Fibroblast of lung (primary cell): ENCODE data around the gene PGA5. TPM values are rescaled to one million over a fixed set of nuclear protein-coding genes. Genes with fewer than 3 reads are reported as not detected.
A peak's percentile ranks its signal among the peaks of the same experiment; 100 is the strongest.

Source experiments
- DNase-seq, 2 donors: peaks; one replicate each; pipeline versions ENCODE4 v3.0.0 to v3.0.0-alpha.2; 2010; ENCODE audit warnings: low read depth in 2 of 2
- H2AFZ ChIP-seq: 2 replicates; pipeline ENCODE4 v1.5.1; 2012; ENCODE audit warnings: low read length, control low read depth, inconsistent platforms
- H3K27ac ChIP-seq: 2 replicates; pipeline ENCODE4 v1.5.1; 2011; ENCODE audit warnings: low read length, control low read depth; ENCODE audit not compliant: insufficient read depth
- H3K27me3 ChIP-seq: 2 replicates; pipeline ENCODE4 v1.5.1; 2011; ENCODE audit warnings: mild to moderate bottlenecking, low read length; ENCODE audit not compliant: control insufficient read depth, insufficient read depth
- H3K36me3 ChIP-seq: 2 replicates; pipeline ENCODE4 v1.5.1; 2011; ENCODE audit warnings: low read length; ENCODE audit not compliant: control insufficient read depth, insufficient read depth
- H3K4me1 ChIP-seq: 2 replicates; pipeline ENCODE4 v1.5.1; 2011; ENCODE audit warnings: low read length; ENCODE audit not compliant: control insufficient read depth, insufficient read depth; ENCODE audit errors: extremely low read depth
- H3K4me2 ChIP-seq: 2 replicates; pipeline ENCODE4 v1.5.1; 2011; ENCODE audit warnings: low read length, control low read depth; ENCODE audit not compliant: insufficient read depth; ENCODE audit errors: extremely low read depth
- H3K4me3 ChIP-seq, 4 experiments: fragments of 200-600 bp in 1 of 4; sonication (generic) in 1 of 4; replicated peaks in 1 of 4; 2 replicates each; pipeline ENCODE4 v1.5.1; 2011 to 2016; ENCODE audit warnings: low read length in 4 of 4, low read depth in 3 of 4, mild to moderate bottlenecking in 3 of 4, control low read depth in 2 of 4, inconsistent platforms in 1 of 4, mixed read lengths in 1 of 4; ENCODE audit not compliant: insufficient read depth in 1 of 4; ENCODE audit errors: control extremely low read depth in 1 of 4
- H3K79me2 ChIP-seq: 2 replicates; pipeline ENCODE4 v1.5.1; 2012; ENCODE audit warnings: mild to moderate bottlenecking, low read length, inconsistent platforms; ENCODE audit not compliant: control insufficient read depth, insufficient read depth
- H3K9ac ChIP-seq: 2 replicates; pipeline ENCODE4 v1.5.1; 2011; ENCODE audit warnings: mild to moderate bottlenecking, low read length, control low read depth; ENCODE audit not compliant: insufficient read depth
- H3K9me3 ChIP-seq: 2 replicates; pipeline ENCODE4 v1.5.1; 2012; ENCODE audit warnings: low read depth, low read length; ENCODE audit not compliant: control insufficient read depth, insufficient read depth
- H4K20me1 ChIP-seq: 2 replicates; pipeline ENCODE4 v1.5.1; 2011; ENCODE audit warnings: low read length; ENCODE audit not compliant: control insufficient read depth, insufficient read depth; ENCODE audit errors: extremely low read depth
- EZH2 ChIP-seq: IDR thresholded peaks from 2 replicates; pipeline ENCODE4 v1.5.1; 2012; ENCODE audit warnings: low read length, control low read depth, mild to moderate bottlenecking; ENCODE audit errors: missing control alignments
- polyA plus RNA-seq, 2 donors: library from polyadenylated mRNA; depleted of rRNA in 1 of 2; stranded (reverse) in 1 of 2; unstranded in 1 of 2; fragments of >200 nt; gene quantifications; 2 replicates each; pipeline ENCODE4 v1.2.1, GENCODE V29; 2011 to 2012; ENCODE audit warnings: missing spikeins in 1 of 2
- total RNA-seq: library from RNA; depleted of rRNA; stranded (reverse); fragments of >200 nt; gene quantifications from 2 replicates; pipeline ENCODE4 v1.2.1, GENCODE V29; 2014
- TF ChIP-seq, protein P1 (sequence below), 2 donors: IDR thresholded peaks in 1 of 2; conservative IDR thresholded peaks in 1 of 2; 1 replicate in 1 of 2; 2 replicates in 1 of 2; pipeline ENCODE4 v1.5.1; 2011 to 2012; ENCODE audit warnings: low read length in 2 of 2, control low read depth in 1 of 2, inconsistent platforms in 1 of 2, low read depth in 1 of 2, mild to moderate bottlenecking in 1 of 2

PGA5 gene
- total and polyA plus RNA-seq, 2 donors (not counting 1 experiment from before 2014, with no cell fraction given) = 1.3 to 3.3 TPM

DNA sequence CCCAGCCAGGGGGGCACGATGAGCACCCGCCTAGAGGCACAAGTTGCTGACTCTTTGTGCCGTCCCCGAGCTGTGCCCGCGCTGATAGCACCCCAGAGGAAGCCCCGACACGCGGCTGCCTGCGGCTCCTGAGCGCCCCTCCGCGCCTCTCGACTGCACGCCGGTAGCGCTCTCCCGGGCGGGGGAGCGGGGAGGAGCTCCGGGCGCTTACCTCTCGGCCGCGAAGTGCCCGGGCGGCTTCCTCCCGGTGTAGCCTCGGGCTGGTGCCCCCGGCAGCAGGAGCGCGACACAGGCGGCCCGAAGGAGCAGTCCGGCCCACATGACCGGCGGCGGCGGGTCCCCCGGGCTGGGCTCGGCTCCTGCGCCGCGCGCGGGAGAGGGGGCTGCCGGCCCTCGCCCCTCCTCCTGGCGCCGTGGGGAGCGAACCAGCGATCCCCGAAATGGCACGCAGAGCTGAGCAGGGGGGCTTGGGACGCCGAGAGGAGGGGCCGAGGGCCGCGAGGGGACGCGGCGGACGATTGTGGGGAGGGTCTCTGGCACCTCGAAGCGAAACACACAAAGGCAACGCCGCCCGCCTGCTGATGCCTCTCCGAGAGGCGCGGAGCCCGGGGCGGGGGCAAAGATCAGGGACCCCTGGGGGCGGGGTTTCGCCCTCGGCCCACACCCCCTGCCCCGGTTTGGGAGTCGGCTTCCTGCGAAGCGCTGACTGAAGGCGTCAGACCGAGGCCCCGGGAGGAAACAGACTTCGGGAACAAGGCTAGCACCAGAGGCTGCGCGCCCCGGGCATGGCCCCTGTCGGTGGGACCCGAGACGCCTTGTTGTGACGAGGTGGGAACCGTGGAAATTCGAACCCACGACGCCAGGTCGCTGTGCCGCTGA is 54.0 kb downstream of the PGA5 start, which contains the start of gene VWCE:
Gene VWCE, minus strand, starts transcription at position 600 of the 879 bp plus-strand sequence. Its CDS starts 279 bp downstream, at position 321.
- no peak for TF ChIP-seq EZH2
- TF ChIP-seq, protein P1, sequence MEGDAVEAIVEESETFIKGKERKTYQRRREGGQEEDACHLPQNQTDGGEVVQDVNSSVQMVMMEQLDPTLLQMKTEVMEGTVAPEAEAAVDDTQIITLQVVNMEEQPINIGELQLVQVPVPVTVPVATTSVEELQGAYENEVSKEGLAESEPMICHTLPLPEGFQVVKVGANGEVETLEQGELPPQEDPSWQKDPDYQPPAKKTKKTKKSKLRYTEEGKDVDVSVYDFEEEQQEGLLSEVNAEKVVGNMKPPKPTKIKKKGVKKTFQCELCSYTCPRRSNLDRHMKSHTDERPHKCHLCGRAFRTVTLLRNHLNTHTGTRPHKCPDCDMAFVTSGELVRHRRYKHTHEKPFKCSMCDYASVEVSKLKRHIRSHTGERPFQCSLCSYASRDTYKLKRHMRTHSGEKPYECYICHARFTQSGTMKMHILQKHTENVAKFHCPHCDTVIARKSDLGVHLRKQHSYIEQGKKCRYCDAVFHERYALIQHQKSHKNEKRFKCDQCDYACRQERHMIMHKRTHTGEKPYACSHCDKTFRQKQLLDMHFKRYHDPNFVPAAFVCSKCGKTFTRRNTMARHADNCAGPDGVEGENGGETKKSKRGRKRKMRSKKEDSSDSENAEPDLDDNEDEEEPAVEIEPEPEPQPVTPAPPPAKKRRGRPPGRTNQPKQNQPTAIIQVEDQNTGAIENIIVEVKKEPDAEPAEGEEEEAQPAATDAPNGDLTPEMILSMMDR (conservative IDR thresholded peaks at IDR 0.05 in 1 of 2, IDR thresholded peaks at IDR 0.05 in 1 of 2; ENCODE audit: low read depth in 1 of 2, low read length in 2 of 2) = peak; percentile 31 to 39
- peak within 1 kb of the TSS; percentile 59 for H2AFZ ChIP-seq
- no peaks in the 10 kb centered on the region for H3K27me3 ChIP-seq
- H3K4me1 ChIP-seq = peaks cover 30% of the 10 kb centered on the region
- H3K4me3 ChIP-seq = peak within 1 kb of the TSS; percentile 48 to 69 (median 54)
- peak; percentile 49 to 51 for DNase-seq
- peak within 1 kb of the TSS; percentile 62 for H3K9ac ChIP-seq
- H3K36me3 ChIP-seq = peaks cover 5% of the 10 kb centered on the region
- H3K4me2 ChIP-seq = peak within 1 kb of the TSS; percentile 97
- H4K20me1 ChIP-seq = no peaks in the 10 kb centered on the region
- H3K27ac ChIP-seq = peak within 1 kb of the TSS; percentile 32
- H3K9me3 ChIP-seq = no peaks in the 10 kb centered on the region
- H3K79me2 ChIP-seq = no peaks in the 10 kb centered on the region

DNA sequence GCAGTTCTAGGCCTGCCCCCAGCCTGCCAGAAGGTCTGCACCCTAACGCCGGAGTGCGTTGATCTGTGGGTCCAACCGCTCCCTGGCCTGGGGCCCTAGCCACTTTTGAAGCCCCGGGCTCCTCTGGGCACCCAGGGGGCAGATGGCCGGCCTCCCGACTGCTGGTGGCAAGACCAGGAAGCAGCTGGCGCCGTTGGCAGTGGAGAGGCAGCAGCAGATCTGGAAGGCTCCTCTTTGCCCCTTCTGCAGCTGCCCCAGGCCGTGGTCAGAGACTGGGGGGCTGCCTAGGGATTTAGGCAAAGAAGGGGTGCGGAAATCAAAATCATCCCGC is 54.6 kb downstream of the PGA5 start:
- Histone ChIP-seq H2AFZ (no peak overlapping the region), H3K4me2 (no peak overlapping the region), H3K27me3 (no peaks in the 10 kb centered on the region), H3K9me3 (no peaks in the 10 kb centered on the region), H3K4me3 (peak overlapping the region in 2 of 4 experiments; percentile 47 to 69), H3K9ac (peak overlapping the region; percentile 62), H4K20me1 (no peaks in the 10 kb centered on the region), H3K4me1 (peaks cover 30% of the 10 kb centered on the region), H3K27ac (no peak overlapping the region), H3K79me2 (no peaks in the 10 kb centered on the region), H3K36me3 (peaks cover 11% of the 10 kb centered on the region)
- TF ChIP-seq, protein P1 (conservative IDR thresholded peaks at IDR 0.05 in 1 of 2, IDR thresholded peaks at IDR 0.05 in 1 of 2; ENCODE audit: low read depth in 1 of 2, low read length in 2 of 2) = no peak
- TF ChIP-seq EZH2 = no peak
- DNase-seq = no peak

DNA sequence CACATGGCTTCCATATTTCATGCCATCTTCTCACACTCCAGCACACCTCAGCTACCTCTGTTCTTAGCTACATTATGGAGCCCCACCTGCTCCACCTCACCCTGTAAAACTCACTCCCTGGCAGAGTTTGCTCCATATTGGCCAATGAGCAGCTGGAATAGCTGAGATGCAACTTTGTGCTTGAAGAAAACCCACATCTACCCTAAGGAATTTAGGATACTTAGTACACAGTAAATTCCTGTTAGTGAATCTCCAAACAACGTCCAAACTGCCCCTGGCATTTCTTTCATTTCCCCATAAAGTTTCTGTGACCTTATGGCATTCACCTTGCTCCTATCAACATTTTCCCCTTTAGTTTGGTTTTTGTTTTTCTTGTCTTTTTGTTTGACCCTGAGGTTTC is 56.4 kb downstream of the PGA5 start:
- H3K4me2 ChIP-seq = peak overlapping the region; percentile 15
- TF ChIP-seq EZH2 = no peak
- TF ChIP-seq, protein P1 (conservative IDR thresholded peaks at IDR 0.05 in 1 of 2, IDR thresholded peaks at IDR 0.05 in 1 of 2; ENCODE audit: low read depth in 1 of 2, low read length in 2 of 2) = no peak
- H3K27me3 ChIP-seq = no peaks in the 10 kb centered on the region
- no peak overlapping the region for H3K9ac ChIP-seq
- no peaks in the 10 kb centered on the region for H3K9me3 ChIP-seq
- DNase-seq = peak in 1 of 2 donors; percentile 77
- no peaks in the 10 kb centered on the region for H3K79me2 ChIP-seq
- H3K36me3 ChIP-seq = peaks cover 17% of the 10 kb centered on the region
- H3K4me1 ChIP-seq = peaks cover 30% of the 10 kb centered on the region
- no peak overlapping the region for H2AFZ ChIP-seq
- H4K20me1 ChIP-seq = no peaks in the 10 kb centered on the region
- peak overlapping the region; percentile 26 for H3K27ac ChIP-seq
- H3K4me3 ChIP-seq = no peak overlapping the region
